GM12878 (cell line): ENCODE results near the gene FAM9A. TPM values are rescaled to one million over a fixed set of nuclear protein-coding genes. Genes with fewer than 3 reads are reported as not detected.

ENCODE experiments used
- ATAC-seq: fragments of 200-7000 bp; cut with Tn5 transposase; 3 replicates; pipeline ENCODE4 v1.9.1; 2020; ENCODE audit warnings: mild to moderate bottlenecking, moderate library complexity
- BruUV-seq: library from RNA; stranded (reverse); fragments of 400-500 nt; replicated peaks from 2 replicates; lab custom pipeline; 2021; lab: Mats Ljungman, UMichigan
- CTCF ChIA-PET: fragments of 300-600 bp; sonication (Branson Sonifier 250); formaldehyde crosslinking; extraction: SDS; loops from one replicate; lab custom pipeline; 2021; ENCODE audit warnings: inconsistent platforms; lab: Yijun Ruan, JAX
- POLR2A ChIA-PET: fragments of 350-600 bp; formaldehyde crosslinking; extraction: SDS; loops from one replicate; lab custom pipeline; 2021; ENCODE audit warnings: inconsistent platforms; lab: Charles Lee
- RAD21 ChIA-PET: fragments of 300-600 bp; sonication (Branson Sonifier 250); formaldehyde crosslinking; loops from one replicate; lab custom pipeline; 2023; ENCODE audit warnings: antibody characterized with exemption; ENCODE audit not compliant: unreplicated experiment; lab: Charles Lee
- SMC1A ChIA-PET: fragments of 300-600 bp; sonication (Branson Sonifier 250); formaldehyde crosslinking; loops from one replicate; lab custom pipeline; 2023; ENCODE audit not compliant: unreplicated experiment, uncharacterized antibody; lab: Charles Lee
- DNase-seq: peaks from one replicate; pipeline ENCODE4 v3.0.0-alpha.2; 2011; ENCODE audit warnings: low read depth, low spot score
- FAIRE-seq: peaks from 3 replicates; lab custom pipeline; 2011; peaks lifted over from hg19 to GRCh38; lab: Jason Lieb, UNC
- H2AFZ ChIP-seq: 2 replicates; pipeline ENCODE4 v1.6.0; 2011; ENCODE audit warnings: low read depth, low read length, control low read depth; ENCODE audit not compliant: control insufficient read depth
- H3K27ac ChIP-seq: 2 replicates; pipeline ENCODE4 v1.5.1; 2011; ENCODE audit warnings: control low read depth; ENCODE audit not compliant: control insufficient read depth, insufficient read depth
- H3K27me3 ChIP-seq, 2 experiments: replicated peaks in 1 of 2; 2 replicates each; pipeline versions ENCODE4 v1.6.0 to v1.6.1; 2011; ENCODE audit warnings: low read length in 1 of 2; ENCODE audit not compliant: control insufficient read depth in 2 of 2, insufficient read depth in 2 of 2
- H3K36me3 ChIP-seq, 2 experiments: 2 replicates each; pipeline ENCODE4 v1.5.1; 2011; ENCODE audit warnings: low read length in 1 of 2; ENCODE audit not compliant: control insufficient read depth in 2 of 2, insufficient read depth in 2 of 2
- H3K4me1 ChIP-seq: 2 replicates; pipeline ENCODE4 v1.6.1; 2011; ENCODE audit warnings: mild to moderate bottlenecking, low read length, moderate library complexity, mixed read lengths; ENCODE audit not compliant: control insufficient read depth, insufficient read depth
- H3K4me2 ChIP-seq: 2 replicates; pipeline ENCODE4 v1.6.0; 2011; ENCODE audit warnings: control low read depth; ENCODE audit not compliant: control insufficient read depth, insufficient read depth
- H3K4me3 ChIP-seq: fragments of 200-600 bp; sonication (generic); 2 replicates; pipeline ENCODE4 v1.5.1; 2016
- H3K79me2 ChIP-seq: 2 replicates; pipeline ENCODE4 v1.6.0; 2011; ENCODE audit warnings: low read length; ENCODE audit not compliant: control insufficient read depth, insufficient read depth
- H3K9ac ChIP-seq: 2 replicates; pipeline ENCODE4 v1.8.0; 2011; ENCODE audit warnings: low read length, control low read depth, mixed read lengths; ENCODE audit not compliant: control insufficient read depth, insufficient read depth
- H3K9me3 ChIP-seq: replicated peaks from 3 replicates; pipeline ENCODE4 v1.5.1; 2011; ENCODE audit warnings: mild to moderate bottlenecking, low read length; ENCODE audit not compliant: control insufficient read depth, insufficient read depth
- H4K20me1 ChIP-seq: 2 replicates; pipeline ENCODE4 v1.6.0; 2011; ENCODE audit not compliant: control insufficient read depth, insufficient read depth
- ASH2L ChIP-seq: fragments of 300-600, 200-600 bp; sonication (generic); IDR thresholded peaks from 2 replicates; pipeline ENCODE4 v1.6.1; 2017; ENCODE audit warnings: low read depth, mild to moderate bottlenecking, borderline replicate concordance
- CBX3 ChIP-seq: fragments of 200-600 bp; sonication (generic); IDR thresholded peaks from 2 replicates; pipeline ENCODE4 v1.6.1; 2016; ENCODE audit warnings: low read depth, borderline replicate concordance
- CBX5 ChIP-seq: sonication (generic); IDR thresholded peaks from 2 replicates; pipeline ENCODE4 v1.6.1; 2016; ENCODE audit warnings: low read depth, moderate library complexity, mild to moderate bottlenecking, inconsistent platforms
- ESRRA ChIP-seq: IDR thresholded peaks from 2 replicates; pipeline ENCODE4 v1.6.1; 2012; ENCODE audit warnings: mild to moderate bottlenecking, low read length, improper control_type of control experiment
- GABPA ChIP-seq: IDR thresholded peaks from 2 replicates; pipeline ENCODE4 v1.6.1; 2014; ENCODE audit warnings: antibody characterized with exemption, low read depth, mild to moderate bottlenecking, inconsistent platforms
- IRF3 ChIP-seq: fragments of 450-650 bp; IDR thresholded peaks from 2 replicates; pipeline ENCODE4 v1.6.1; 2014; ENCODE audit warnings: mild to moderate bottlenecking
- JUND ChIP-seq: IDR thresholded peaks from 2 replicates; pipeline ENCODE4 v1.6.1; 2012; ENCODE audit warnings: low read depth, mild to moderate bottlenecking, low read length, improper control_type of control experiment, moderate library complexity
- NRF1 ChIP-seq: conservative IDR thresholded peaks from 2 replicates; pipeline ENCODE4 v1.6.1; 2011; ENCODE audit warnings: mild to moderate bottlenecking, low read depth, low read length, improper control_type of control experiment
- PRDM15 ChIP-seq: fragments of 450-650 bp; formaldehyde crosslinking; IDR thresholded peaks from 2 replicates; pipeline ENCODE4 v1.4.0; 2020; ENCODE audit warnings: mild to moderate bottlenecking, moderate library complexity
- SMARCA5 ChIP-seq: fragments of 450-650 bp; IDR thresholded peaks from 2 replicates; pipeline ENCODE4 v1.6.1; 2017; ENCODE audit warnings: mild to moderate bottlenecking
- SPI1 ChIP-seq: IDR thresholded peaks from 2 replicates; pipeline ENCODE4 v1.6.1; 2011; ENCODE audit warnings: low read depth, mild to moderate bottlenecking, low read length, moderate library complexity, borderline replicate concordance; ENCODE audit not compliant: insufficient read depth
- USF1 ChIP-seq: IDR thresholded peaks from 2 replicates; pipeline ENCODE4 v1.6.1; 2011; ENCODE audit warnings: borderline replicate concordance, low read depth, mild to moderate bottlenecking, moderate library complexity, mixed read lengths, low read length; ENCODE audit not compliant: insufficient read depth; ENCODE audit errors: extremely low read length
- ZNF622 ChIP-seq: fragments of 450-650 bp; IDR thresholded peaks from 2 replicates; pipeline ENCODE4 v1.6.1; 2017; ENCODE audit warnings: mild to moderate bottlenecking, inconsistent platforms
- WGBS: methylation state at CpG from one replicate; pipeline ENCODE4 v1.1.6; 2016; ENCODE audit warnings: low lambda C conversion rate; ENCODE audit not compliant: insufficient replicate concordance, insufficient coverage; ENCODE audit errors: missing lambda C conversion rate; 5-methylcytosine and 5-hydroxymethylcytosine counted together
- in situ Hi-C: fragments of 300-500 bp; cut with MboI; formaldehyde crosslinking; loops from 9 replicates; pipeline ENCODE4 v1.14.3; 2018; ENCODE audit warnings: mixed read lengths
- intact Hi-C: fragments of 100-400 bp; cut with micrococcal nuclease; formaldehyde crosslinking; loops from one replicate; pipeline ENCODE4 v1.14.2; 2022; ENCODE audit not compliant: unreplicated experiment
- polyA plus RNA-seq, 11 experiments: library from polyadenylated mRNA; depleted of rRNA in 4 of 11; unstranded in 6 of 11; stranded (reverse) in 5 of 11; fragments of >200 nt; fragmentation: Nextera tagmentation in 4 of 11; fragmentation: Illumina TruSeq in 1 of 11; extraction: Ambion mirVana in 4 of 11; extraction: Trizol in 1 of 11; gene quantifications; 1 replicate in 1 of 11; 2 replicates in 10 of 11; pipeline versions ENCODE4 v1.2.1 to v1.2.3, GENCODE V29; 2011 to 2016; ENCODE audit warnings: inconsistent platforms in 2 of 11, missing spikeins in 2 of 11, low read depth in 1 of 11
- total RNA-seq, 4 experiments: library from RNA; depleted of rRNA in 3 of 4; stranded (reverse); fragments of >200 nt in 3 of 4; fragmentation: Illumina TruSeq in 1 of 4; extraction: Trizol in 1 of 4; gene quantifications; 2 replicates each; pipeline versions ENCODE4 v1.2.1 to v1.2.3, GENCODE V29; 2013 to 2021

FAM9A gene
- total and polyA plus RNA-seq, 10 of the 15 experiments (the other 5 are each of a cell fraction or from before 2014, with no cell fraction given), result not detected

- no peak for FAIRE-seq
- H3K27me3 ChIP-seq, result no peaks in the 10 kb centered on the region
- intact Hi-C loops (no loop called here), in situ Hi-C loops (no loop called here)
- no peak overlapping the region for H3K4me2 ChIP-seq
- no peaks in the 10 kb centered on the region for H3K4me1 ChIP-seq
- ChIA-PET POLR2A (no interaction called here), CTCF (interaction anchor here (0.9 to 2.4 kb wide), 5 partner anchors 10 to 64 kb away, joined by 3 to 11 read pairs (median 3); no protein-coding TSS in a partner anchor), SMC1A (no interaction called here), RAD21 (interaction anchor here (0.6 kb wide), 1 partner anchor 8 kb away, joined by 3 read pairs; no protein-coding TSS in a partner anchor)
- no peaks in the 10 kb centered on the region for H3K36me3 ChIP-seq
- no peaks in the 10 kb centered on the region for H3K9me3 ChIP-seq
- TF ChIP-seq GABPA (peak; percentile 48; the same call in 1 of the 2 replicates), SPI1 (peak; percentile 19; the same call in 1 of the 2 replicates), ASH2L (no peak), CBX3 (no peak), JUND (no peak), ZNF622 (no peak)
- H2AFZ ChIP-seq, result no peak overlapping the region
- H3K4me3 ChIP-seq, result no peak overlapping the region
- H4K20me1 ChIP-seq, result no peaks in the 10 kb centered on the region
- no peak overlapping the region for H3K27ac ChIP-seq
- DNase-seq, result no peak
- WGBS, result 43% methylated on average over 4 of the region's 4 CpGs
- no peaks in the 10 kb centered on the region for H3K79me2 ChIP-seq
- no peak for ATAC-seq
- no peak overlapping the region for H3K9ac ChIP-seq
- BruUV-seq, result no TSS peak
Observed at GRCh38 chrX:8755116-8755515, 46.1 kb downstream of the FAM9A start.

GRCh38 chrX:8749697-8750096, 51.5 kb downstream of the FAM9A start:
- Histone ChIP-seq H3K36me3 (no peaks in the 10 kb centered on the region), H3K4me2 (no peak overlapping the region), H4K20me1 (no peaks in the 10 kb centered on the region), H3K9ac (no peak overlapping the region), H3K4me3 (no peak overlapping the region), H3K27ac (no peak overlapping the region), H2AFZ (no peak overlapping the region), H3K9me3 (no peaks in the 10 kb centered on the region), H3K4me1 (no peaks in the 10 kb centered on the region), H3K27me3 (no peaks in the 10 kb centered on the region), H3K79me2 (no peaks in the 10 kb centered on the region)
- intact Hi-C loops, result no loop called here
- no TSS peak for BruUV-seq
- ChIA-PET RAD21 (no interaction called here), SMC1A (interaction anchor here (1.6 kb wide), 1 partner anchor 66 kb away, joined by 3 read pairs; no protein-coding TSS in a partner anchor), POLR2A (no interaction called here), CTCF (interaction anchor here (1.1 to 3.2 kb wide), 3 partner anchors 11 to 66 kb away, joined by 3 to 16 read pairs (median 12); no protein-coding TSS in a partner anchor)
- in situ Hi-C loops, result no loop called here
- FAIRE-seq (no peak), ATAC-seq (no peak), DNase-seq (no peak)
- no peak for TF ChIP-seq SMARCA5
- TF ChIP-seq NRF1, result no peak
- no peak for TF ChIP-seq PRDM15
- TF ChIP-seq CBX5, result no peak
- no peak for TF ChIP-seq ESRRA
- TF ChIP-seq IRF3, result no peak
- no peak for TF ChIP-seq USF1
